ACC112 (cell line): ENCODE data around the gene DYRK4.

Experiments
- H2AFZ ChIP-seq: fragments of 200-600 bp; sonication (generic); one replicate; pipeline ENCODE4 v1.6.0; 2017; ENCODE audit warnings: antibody characterized with exemption, low read length; ENCODE audit not compliant: unreplicated experiment
- H3K27ac ChIP-seq: fragments of 200-600 bp; sonication (generic); 2 replicates; pipeline ENCODE4 v1.5.1; 2014; ENCODE audit warnings: low read depth, mild to moderate bottlenecking, antibody characterized with exemption, low read length, moderate library complexity
- H3K27me3 ChIP-seq: fragments of 200-600 bp; sonication (generic); 2 replicates; pipeline ENCODE4 v1.6.1; 2014; ENCODE audit warnings: mild to moderate bottlenecking, antibody characterized with exemption, low read length, moderate library complexity, mixed read lengths; ENCODE audit not compliant: insufficient read depth
- H3K36me3 ChIP-seq: fragments of 200-600 bp; sonication (generic); 2 replicates; pipeline ENCODE4 v1.6.1; 2016; ENCODE audit warnings: mild to moderate bottlenecking, antibody characterized with exemption, low read length, moderate library complexity, mixed read lengths; ENCODE audit not compliant: insufficient read depth
- H3K4me1 ChIP-seq: fragments of 200-600 bp; sonication (generic); one replicate; pipeline ENCODE4 v1.6.1; 2016; ENCODE audit warnings: low read length, mixed read lengths; ENCODE audit not compliant: insufficient read depth, unreplicated experiment, control insufficient read depth
- H3K4me3 ChIP-seq: fragments of 200-600 bp; sonication (generic); 2 replicates; pipeline ENCODE4 v1.5.1; 2014; ENCODE audit warnings: mild to moderate bottlenecking, low read depth, low read length
- H3K79me2 ChIP-seq: fragments of 200-600 bp; sonication (generic); one replicate; pipeline ENCODE4 v1.6.0; 2016; ENCODE audit warnings: low read length; ENCODE audit not compliant: control insufficient read depth, unreplicated experiment, insufficient read depth

The DYRK4 gene

DNA sequence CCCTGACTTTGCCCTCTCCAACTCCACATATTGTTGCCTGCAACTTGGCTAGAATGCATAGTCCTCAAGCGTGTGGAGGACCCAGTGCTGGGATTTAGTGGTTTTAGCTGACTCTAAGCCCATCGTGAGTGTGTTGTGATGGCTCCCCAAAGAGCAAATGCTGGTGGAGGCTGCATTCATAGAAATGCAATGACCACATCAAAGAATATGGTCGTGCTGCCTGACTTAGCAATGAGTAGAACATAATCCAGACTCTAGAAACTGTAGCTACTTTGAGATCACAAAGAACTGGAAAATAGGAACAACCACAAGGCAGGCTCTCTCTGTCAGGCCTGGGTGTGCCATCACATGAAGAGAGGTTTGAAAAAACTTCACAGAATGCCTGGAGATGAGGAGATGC lies 1.3 kb downstream of the DYRK4 start:
- Histone ChIP-seq H3K27ac (no peak overlapping the region), H3K79me2 (no peaks in the 10 kb centered on the region), H3K36me3 (peaks cover 4% of the 10 kb centered on the region; the same call in 1 of the 2 replicates), H3K27me3 (0 out of 2 replicates have a peak, but pooled peaks cover 4% of the 10 kb centered on the region), H3K4me1 (peaks cover 4% of the 10 kb centered on the region), H3K4me3 (no peak overlapping the region), H2AFZ (no peak overlapping the region)

DNA sequence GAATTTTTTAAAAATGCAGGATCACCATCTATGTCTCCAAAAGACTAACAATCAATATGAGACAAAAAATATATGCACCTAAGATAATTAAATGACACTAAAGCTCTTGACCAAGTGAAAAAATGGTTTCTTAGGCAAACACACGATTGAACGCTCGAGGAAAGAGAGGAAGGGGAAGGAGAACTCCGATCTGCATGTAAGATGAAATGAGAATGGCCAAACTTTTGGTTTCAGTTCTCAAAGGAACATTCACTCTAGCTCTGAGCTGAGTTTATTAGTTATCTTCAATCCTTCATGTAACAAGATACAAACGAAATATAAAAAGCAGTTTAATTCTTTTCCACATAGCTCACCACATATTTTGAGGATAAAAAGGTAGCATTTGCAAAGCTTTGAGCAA lies 2.8 kb downstream of the DYRK4 start:
- H2AFZ ChIP-seq: no peak overlapping the region
- peaks cover 4% of the 10 kb centered on the region for H3K4me1 ChIP-seq
- H3K27me3 ChIP-seq: 0 out of 2 replicates have a peak, but pooled peaks cover 4% of the 10 kb centered on the region
- H3K79me2 ChIP-seq: no peaks in the 10 kb centered on the region
- H3K4me3 ChIP-seq: no peak overlapping the region
- H3K36me3 ChIP-seq: peaks cover 4% of the 10 kb centered on the region; the same call in 1 of the 2 replicates
- no peak overlapping the region for H3K27ac ChIP-seq

DNA sequence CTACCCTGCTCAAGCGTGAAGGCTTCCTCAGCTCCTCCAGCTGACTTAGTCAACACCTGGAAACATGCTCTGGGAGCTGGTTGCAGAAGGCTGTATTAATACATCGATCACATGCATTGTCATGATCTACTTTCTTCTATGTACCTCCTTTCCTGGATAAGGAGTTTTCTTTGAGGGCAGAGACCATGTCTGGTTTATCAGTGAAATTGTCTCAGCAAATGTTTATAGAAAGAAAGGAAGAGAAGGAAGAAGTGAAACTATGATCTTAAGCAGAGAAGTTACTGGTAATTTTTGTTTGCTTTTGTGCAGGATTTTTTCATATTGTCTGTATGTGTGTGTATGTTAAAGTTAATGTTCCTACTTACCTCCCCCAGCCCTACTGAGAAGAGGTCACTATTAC lies 4.5 kb downstream of the DYRK4 start:
- Histone ChIP-seq H3K79me2 (no peaks in the 10 kb centered on the region), H3K4me3 (no peak overlapping the region), H3K27ac (no peak overlapping the region), H3K4me1 (peaks cover 4% of the 10 kb centered on the region), H3K36me3 (no peaks in the 10 kb centered on the region), H2AFZ (no peak overlapping the region), H3K27me3 (0 out of 2 replicates have a peak, but pooled peaks cover 4% of the 10 kb centered on the region)

DNA sequence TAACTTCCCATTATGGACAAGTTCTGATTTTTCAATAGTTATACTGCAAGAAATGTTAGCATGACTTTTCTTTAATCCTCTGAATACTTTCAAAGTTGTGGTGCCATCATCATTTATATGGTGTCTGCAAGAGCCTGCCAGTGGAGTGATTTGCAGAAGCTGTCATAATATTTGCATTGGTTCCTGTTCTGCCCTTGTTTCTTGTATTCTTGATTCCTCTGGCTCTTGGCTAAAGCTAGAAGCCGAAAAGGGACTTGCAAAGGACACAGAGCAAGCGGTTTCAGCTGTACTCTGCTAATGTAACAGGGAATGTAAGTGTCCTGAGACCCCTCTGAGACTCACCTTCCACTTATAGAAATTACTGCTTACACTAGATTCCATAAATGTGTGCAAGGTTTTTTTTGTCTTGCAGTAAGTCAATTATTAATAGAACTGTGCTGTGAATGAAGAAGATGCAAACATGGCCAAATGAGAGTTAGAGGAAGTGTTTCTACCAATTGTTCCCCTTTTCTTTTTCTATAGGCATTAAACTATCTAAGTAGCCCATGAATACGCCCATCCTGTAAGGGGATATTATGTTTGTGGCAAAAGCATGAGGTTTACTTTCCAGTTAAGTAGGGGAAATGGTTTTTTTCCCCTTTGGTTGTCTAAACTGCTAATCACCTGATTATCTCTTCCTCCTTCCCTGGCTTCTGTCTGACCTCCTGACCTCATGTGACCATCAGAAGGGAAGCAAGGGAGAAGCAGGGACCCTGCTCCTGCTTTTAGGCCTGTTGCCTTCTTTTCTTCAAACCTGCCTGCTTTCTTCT lies 5.3 kb downstream of the DYRK4 start:
- no peaks in the 10 kb centered on the region for H3K4me1 ChIP-seq
- H3K79me2 ChIP-seq: no peaks in the 10 kb centered on the region
- no peak overlapping the region for H3K4me3 ChIP-seq
- no peak overlapping the region for H2AFZ ChIP-seq
- 0 out of 2 replicates have a peak, but pooled peaks cover 4% of the 10 kb centered on the region for H3K27me3 ChIP-seq
- no peaks in the 10 kb centered on the region for H3K36me3 ChIP-seq
- no peak overlapping the region for H3K27ac ChIP-seq

DNA sequence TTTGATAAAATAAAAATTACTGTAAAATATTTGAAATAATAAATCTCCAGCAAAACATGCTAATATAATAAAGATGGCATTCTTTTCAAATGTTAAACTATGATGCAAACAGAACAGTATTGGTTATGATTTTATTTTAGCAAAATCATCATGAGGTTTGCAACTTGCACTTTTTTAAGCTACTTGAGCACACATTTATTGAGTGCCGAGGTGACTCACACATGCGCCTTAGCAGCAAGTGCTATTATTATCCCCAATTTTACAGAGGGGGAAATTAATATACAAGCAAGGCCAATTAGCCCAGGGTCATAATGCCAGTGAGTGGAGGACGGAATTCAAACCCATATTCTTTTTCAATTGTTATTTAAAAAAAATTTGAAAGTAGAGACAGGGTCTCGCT lies 7.3 kb downstream of the DYRK4 start:
- Histone ChIP-seq H2AFZ (no peak overlapping the region), H3K27me3 (no peaks in the 10 kb centered on the region), H3K27ac (no peak overlapping the region)

DNA sequence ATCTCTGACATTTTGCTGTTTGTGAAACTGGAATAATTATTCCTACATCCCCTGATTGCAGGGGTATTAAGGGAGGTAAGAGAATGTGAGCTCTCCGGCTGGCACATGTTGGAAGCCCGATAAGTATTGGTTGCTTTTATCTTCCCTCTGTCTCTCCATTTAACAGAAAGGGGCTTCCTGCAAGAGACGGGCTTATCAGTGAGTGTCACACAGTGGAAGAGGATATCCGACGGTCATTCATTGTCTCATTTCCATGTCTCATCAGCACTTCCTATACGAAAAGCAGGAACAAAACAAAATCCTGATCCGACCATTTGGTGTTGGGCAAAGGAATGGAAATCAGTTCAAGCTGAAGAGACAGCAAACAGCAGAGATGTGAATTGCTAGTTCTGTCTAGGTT lies 10.7 kb downstream of the DYRK4 start:
- Histone ChIP-seq H3K36me3 (no peaks in the 10 kb centered on the region), H2AFZ (no peak overlapping the region), H3K4me3 (no peak overlapping the region), H3K27ac (no peak overlapping the region), H3K4me1 (no peaks in the 10 kb centered on the region), H3K79me2 (no peaks in the 10 kb centered on the region), H3K27me3 (peaks cover 16% of the 10 kb centered on the region; the same call in 1 of the 2 replicates)

More for the DNA sequence above, 7.3 kb downstream of the DYRK4 start:
- Histone ChIP-seq H3K36me3 (no peaks in the 10 kb centered on the region), H3K4me1 (no peaks in the 10 kb centered on the region), H3K4me3 (no peak overlapping the region), H3K79me2 (no peaks in the 10 kb centered on the region)

DNA sequence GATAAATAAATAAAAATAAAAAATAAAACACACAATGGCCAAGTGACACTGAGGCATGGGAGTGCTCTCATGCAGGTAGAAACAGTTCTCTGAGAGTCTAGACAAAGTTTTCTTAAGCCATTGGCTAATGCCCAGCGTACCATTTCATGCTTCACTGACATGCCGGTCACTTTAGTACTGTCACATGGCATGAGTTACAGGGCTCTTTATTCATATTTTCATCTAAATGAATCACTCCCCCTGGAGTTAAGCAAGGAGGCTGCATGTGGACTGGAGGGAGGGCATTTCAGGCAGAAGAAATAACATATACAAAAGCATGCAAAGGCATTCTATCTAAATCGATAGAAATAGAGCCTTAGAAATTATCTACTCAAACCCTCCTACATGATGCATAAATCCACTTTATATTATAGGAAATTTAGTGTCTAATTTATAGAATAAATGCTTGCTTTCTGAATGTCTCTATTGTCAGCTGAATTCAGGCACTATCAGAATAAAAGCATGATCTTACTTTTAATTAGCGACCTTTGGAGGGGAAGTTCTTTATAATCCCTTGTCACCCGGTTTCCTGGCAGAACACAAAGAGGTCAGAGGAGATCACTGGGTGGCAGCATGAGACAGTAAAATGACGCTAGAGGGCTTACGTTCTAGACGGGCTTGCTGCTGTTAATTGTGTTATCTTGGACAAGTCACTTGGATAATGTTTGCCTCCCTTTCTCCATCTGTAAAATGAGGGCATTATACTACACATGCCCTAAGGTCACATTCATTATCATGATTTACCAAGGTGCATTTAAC lies 17.5 kb downstream of the DYRK4 start:
- H3K27ac ChIP-seq: no peak overlapping the region
- H2AFZ ChIP-seq: no peak overlapping the region
- no peaks in the 10 kb centered on the region for H3K36me3 ChIP-seq
- no peaks in the 10 kb centered on the region for H3K4me1 ChIP-seq
- H3K27me3 ChIP-seq: peaks cover 61% of the 10 kb centered on the region
- H3K79me2 ChIP-seq: no peaks in the 10 kb centered on the region
- no peak overlapping the region for H3K4me3 ChIP-seq

DNA sequence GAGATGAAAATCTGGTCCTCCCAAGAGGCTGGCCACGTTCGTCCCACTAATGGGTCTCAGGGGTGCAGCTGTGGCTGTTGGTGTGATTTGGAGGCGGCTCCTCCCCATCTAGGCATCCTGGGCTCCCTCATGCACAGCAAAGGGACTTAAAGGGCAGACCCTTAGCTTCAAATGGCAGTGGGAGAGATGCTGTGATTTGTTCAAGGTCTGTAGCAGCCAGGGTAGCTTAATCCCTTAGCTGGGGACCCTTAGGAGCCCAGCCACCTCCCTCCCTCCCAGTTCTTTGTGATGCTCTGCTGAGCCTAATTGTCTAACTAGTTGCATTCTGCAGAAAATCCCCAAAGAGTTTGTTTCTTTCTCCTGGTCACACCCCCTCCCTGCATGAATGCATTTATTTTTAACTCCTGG lies 18.3 kb downstream of the DYRK4 start:
- Histone ChIP-seq H3K4me3 (no peak overlapping the region), H2AFZ (no peak overlapping the region), H3K27me3 (peaks cover 67% of the 10 kb centered on the region), H3K36me3 (no peaks in the 10 kb centered on the region), H3K79me2 (no peaks in the 10 kb centered on the region), H3K4me1 (no peaks in the 10 kb centered on the region), H3K27ac (no peak overlapping the region)

DNA sequence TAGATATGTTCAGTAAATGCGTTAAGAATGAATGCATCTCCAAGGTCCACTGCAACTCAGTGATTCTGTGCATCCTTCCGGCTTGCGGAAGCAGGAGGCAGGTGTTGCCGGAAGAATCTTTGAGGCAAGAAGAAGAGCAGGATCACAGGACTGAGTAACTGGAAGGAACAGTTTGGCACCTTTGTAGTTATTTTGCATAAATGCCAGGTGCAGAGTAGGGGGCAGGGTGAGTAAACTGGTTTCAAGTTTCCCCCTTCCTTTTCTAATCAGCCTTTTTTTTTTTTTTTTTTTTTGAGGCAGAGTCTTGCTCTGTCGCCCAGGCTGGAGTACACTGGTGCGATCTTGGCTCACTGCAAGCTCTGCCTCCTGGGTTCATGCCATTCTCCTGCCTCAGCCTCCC lies 22.3 kb downstream of the DYRK4 start:
- no peaks in the 10 kb centered on the region for H3K79me2 ChIP-seq
- no peak overlapping the region for H2AFZ ChIP-seq
- H3K4me3 ChIP-seq: no peak overlapping the region
- no peaks in the 10 kb centered on the region for H3K36me3 ChIP-seq
- no peaks in the 10 kb centered on the region for H3K4me1 ChIP-seq
- H3K27ac ChIP-seq: no peak overlapping the region
- peaks cover 76% of the 10 kb centered on the region for H3K27me3 ChIP-seq

DNA sequence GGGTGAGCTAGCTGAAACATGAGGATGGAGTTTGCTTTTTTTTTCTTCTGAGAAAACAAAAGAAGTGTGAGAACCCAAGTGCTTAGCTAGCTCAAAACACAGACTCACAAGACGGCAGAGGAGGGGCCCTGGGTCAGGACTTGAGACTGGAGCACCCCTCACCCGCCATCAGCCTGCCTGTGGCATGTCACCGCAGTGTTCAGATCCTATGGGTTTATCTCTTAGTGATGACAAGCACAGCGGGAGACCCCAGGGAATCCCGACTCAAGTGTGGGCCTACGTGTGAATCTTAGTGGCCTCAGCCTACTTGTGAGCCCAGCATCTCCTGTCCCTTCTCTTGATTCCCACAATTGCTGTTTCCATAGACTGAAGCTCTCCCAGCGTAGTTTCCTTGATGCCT lies 22.9 kb downstream of the DYRK4 start:
- H2AFZ ChIP-seq: no peak overlapping the region
- no peaks in the 10 kb centered on the region for H3K36me3 ChIP-seq
- H3K4me3 ChIP-seq: no peak overlapping the region
- H3K79me2 ChIP-seq: no peaks in the 10 kb centered on the region
- H3K27ac ChIP-seq: no peak overlapping the region
- peaks cover 77% of the 10 kb centered on the region for H3K27me3 ChIP-seq
- no peaks in the 10 kb centered on the region for H3K4me1 ChIP-seq
